ENCODE results near the gene MYOF.

Gene MYOF

GRCh38 chr10:93261961-93262610 is 220.0 kb downstream of the MYOF start:
- DNase-seq (ENCODE audit: low read depth in 2 of 2, low spot score in 1 of 2) = no peak

GRCh38 chr10:93261089-93261488 is 221.0 kb downstream of the MYOF start:
- DNase-seq (ENCODE audit: low read depth in 2 of 2, low spot score in 1 of 2) = no peak

- no peak for DNase-seq (ENCODE audit: low read depth in 2 of 2, low spot score in 1 of 2)
These were observed 223.0 kb downstream of the MYOF start for GRCh38 chr10:93259126-93259525.

Measured in stimulated activated CD8-positive, alpha-beta memory T cell treated with anti-CD3 and anti-CD28 coated beads, Interleukin-4, amount 100 ng/mL, for 4 hours (primary cell).